GM21447 (cell line): ENCODE data around the gene XG.
"Not testable (repeated sequence)": the region's sequence is repeated elsewhere in the genome, so short reads cannot be mapped to it uniquely, and the experiment has no call there.

ENCODE experiments used
- ATAC-seq: cut with Tn5 transposase; IDR thresholded peaks from one replicate; pipeline ENCODE4 v1.9.1; 2021; ENCODE audit not compliant: unreplicated experiment

XG gene

DNA sequence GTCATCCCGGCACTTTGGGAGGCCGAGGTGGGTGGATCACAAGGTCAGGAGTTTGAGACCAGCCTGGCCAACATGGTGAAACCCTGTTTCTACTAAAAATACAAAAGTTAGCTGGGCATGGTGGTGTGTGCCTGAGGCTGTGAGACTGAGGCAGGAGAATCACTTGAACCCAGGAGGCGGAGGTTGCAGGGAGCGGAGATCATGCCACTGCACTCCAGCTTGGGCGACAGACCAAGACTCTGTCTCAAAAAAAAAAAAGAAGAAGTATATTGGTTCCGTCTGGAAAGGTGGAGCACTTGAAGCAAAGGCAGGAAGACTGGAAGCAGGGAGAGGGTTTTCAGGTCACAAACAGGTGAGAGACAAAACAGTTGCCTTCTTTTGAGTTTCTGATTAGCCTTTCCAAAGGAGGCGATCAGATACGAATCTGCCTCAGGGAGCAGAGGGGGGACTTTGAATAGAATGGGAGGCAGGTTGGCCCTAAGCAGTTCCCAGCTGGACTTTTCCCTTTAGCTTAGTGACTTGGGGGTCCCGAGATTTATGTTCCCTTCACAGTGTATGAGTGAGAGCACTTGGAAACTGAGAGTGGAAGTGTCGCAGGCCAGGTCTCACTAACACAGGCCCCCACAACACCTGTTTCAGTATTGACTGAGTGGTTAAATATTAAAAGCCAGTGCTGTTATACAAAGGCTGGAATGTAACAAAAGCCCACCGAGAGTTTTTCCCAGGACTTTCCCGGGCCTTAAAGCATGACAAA lies 28.8 kb downstream of the XG start:
- peak; percentile 67 for ATAC-seq

DNA sequence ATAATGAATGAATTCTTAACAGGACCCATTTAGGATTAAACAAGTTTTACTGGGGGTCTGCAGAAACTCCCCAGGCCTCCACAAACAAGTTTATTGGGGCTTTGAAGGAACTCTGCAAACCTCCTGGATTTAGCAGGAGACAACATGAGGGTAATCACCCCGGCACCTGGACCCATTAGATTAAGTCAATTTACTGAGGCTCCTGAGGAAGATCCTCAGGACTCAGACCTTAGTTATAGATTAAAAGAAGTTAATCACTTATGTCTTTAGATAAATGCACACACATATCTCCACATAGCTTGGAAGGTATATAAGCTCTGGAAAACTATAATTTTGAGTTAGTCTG lies 29.4 kb downstream of the XG start:
- ATAC-seq = no peak

- no peak for ATAC-seq
Observed at GRCh38 chrX:2781698-2782097, 29.9 kb downstream of the XG start.

DNA sequence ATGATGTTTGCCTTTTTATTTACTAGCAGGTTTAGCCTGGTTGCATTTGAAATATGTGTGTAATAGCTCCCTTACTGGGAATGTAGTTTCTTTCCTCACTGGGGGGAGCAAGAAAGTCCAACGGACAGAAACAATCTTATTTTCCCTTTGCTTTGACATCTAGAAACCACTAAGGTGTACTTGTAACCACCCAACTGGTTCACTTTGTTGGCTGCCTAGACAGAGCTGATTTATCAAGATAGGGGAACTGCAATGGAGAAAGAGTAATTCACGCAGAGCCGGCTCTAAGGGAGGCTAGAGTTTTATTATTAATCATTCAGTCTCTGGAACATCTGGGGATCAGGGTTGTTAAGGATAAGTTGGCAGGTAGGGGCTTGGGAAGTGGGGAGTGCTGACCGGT lies 30.3 kb downstream of the XG start:
- no peak for ATAC-seq

GRCh38 chrX:2782778-2783177 lies 30.9 kb downstream of the XG start:
- ATAC-seq = no peak

DNA sequence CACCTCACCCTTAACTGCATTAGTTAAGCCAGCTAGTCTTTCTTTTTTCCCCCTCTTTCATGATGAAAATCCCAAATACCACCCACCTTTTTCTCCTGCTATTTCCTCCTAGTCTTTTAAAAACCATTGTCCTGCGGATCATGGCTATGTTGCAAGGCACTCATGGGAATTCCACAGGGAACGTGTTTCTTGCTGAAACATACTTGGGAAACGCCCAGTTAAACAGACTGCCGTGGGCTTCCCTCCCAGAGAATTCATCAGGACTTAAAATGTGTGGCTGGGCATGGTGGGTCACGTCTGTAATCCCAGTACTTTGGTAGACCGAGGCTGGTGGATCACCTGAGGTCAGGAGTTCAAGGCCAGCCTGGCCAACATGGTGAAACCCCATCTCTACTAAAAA lies 32.2 kb downstream of the XG start:
- ATAC-seq = no peak

DNA sequence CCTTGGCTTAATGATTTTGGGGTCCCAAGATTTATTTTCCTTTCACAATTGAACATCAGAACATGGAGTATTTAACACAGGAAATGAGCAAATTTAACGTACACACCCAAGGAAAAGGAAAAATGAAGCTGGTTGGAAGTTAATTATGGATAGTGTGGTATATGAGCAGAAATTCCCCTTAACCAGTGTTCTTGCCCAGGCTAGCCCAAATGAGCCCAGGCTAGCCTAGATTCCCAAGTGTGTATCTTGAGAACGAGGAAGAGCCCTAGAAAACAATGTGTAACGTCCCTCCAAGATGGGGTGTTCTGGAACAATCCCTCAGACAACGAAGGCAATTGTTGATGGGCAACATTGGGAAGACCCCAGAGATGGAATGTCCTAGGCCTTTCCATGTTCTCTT lies 33.7 kb downstream of the XG start:
- no peak for ATAC-seq

DNA sequence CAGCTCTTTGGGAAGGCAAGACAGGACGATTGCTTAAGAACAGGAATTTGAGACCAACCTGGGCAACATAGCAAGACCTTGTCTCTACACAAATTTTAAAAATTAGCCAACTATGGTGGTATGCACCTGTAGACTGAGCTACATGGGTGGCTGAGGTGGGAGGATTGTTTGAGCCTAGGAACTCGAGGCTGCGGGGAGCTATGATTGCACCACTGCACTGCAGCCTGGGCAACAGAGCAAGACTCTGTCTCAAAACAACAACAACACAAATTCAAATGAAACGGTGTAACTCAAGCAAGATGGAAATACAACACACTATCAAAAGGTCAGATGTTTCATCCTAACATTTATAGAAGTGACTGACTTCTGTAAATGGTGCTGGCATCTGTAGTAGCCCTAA lies 37.1 kb downstream of the XG start:
- ATAC-seq = no peak

DNA sequence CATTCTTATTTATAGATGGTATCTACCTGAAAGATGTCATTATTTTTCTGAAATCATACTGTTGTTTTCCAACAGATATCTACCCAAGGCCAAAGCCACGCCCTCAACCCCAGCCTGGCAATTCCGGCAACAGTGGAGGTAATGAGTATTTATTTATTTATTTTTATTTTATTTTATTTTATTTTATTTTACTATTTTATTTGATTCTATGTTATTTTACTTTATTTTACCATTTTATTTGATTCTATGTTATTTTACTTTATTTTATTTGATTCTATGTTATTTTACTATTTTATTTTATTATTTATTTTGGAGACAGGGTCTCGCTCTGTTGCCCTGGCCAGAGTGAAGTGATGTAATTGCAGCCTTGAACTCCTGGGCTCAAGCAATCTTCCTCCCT lies 37.7 kb downstream of the XG start:
- ATAC-seq = no peak

- no peak for ATAC-seq
Observed at GRCh38 chrX:2793752-2794151, 41.9 kb downstream of the XG start.

DNA sequence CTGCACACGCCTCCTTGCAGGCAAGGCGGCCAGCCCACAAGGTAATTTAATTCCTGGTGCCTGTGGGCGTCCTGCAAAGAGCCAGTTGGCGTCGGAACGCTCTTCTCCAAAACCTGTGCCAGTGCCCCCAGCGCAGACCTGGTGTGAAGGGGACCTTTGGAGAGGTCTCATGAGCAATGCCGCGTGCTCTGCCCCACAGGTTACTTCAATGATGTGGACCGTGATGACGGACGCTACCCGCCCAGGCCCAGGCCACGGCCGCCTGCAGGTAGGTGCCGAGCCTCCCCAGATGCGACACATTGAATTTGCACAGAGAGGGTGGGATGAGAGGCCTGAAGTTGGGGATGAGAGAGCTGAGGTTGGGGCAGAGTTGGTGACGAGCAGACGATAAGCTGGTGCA lies 42.5 kb downstream of the XG start:
- no peak for ATAC-seq

DNA sequence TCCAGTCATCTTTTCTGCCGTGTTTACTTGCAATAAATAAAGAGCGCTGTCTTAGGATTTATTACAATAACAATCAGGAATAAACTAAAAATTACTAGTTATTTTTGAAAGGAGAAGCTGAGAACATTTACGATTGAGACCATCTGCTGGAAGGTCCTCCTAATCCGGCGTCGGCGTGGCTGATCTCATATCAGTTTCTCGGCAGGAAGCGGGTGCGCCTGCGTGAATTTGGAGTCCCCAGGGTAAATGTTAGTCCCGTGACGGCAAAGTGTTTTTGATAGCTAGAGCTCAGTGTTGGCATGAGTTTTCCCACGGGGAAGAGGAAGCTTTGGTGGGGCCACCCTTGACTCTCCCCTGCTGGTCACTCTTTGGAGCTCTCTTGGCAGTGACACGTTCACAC lies 45.0 kb downstream of the XG start:
- ATAC-seq = not testable (repeated sequence)

DNA sequence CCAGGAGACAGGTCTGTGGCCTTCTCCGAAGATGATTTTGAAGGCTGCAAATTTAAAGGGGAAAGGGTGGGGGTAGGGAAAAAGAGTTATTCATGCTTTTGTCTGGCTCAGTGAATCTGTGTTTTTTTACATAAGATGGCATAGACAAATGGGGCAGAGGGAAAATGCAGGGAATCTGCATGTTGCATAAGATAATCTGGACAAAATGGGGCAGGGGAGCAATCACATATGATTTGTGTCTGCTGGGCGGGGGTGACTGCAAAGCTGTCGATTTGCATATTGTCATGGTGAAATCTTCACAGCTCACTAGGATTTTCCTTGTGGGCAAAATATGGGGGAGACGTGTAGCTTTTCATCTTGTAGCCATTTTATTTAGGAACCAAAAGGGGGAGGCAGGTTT lies 47.5 kb downstream of the XG start:
- ATAC-seq = no peak

GRCh38 chrX:2799980-2800379 lies 48.1 kb downstream of the XG start:
- not testable (repeated sequence) for ATAC-seq

DNA sequence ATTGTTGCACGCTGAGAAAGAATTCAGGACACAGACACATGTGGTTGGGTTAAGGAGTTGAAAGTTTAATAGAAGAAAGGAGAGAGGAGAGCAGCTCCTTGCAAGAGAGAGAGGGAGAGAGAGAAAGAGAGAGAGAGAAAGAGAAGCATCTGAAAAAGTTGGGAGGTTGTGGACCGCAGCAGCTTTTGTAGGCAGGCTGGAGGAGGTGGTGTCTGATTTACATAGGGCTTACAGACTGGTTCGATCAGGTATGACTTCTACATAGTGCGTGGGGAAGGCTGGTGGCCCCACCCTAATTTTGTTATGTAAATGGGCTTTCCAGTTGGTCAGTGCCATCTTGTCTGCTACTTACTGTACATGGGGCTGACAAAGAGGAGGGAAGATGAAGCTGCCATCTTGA lies 49.4 kb downstream of the XG start:
- no peak for ATAC-seq

DNA sequence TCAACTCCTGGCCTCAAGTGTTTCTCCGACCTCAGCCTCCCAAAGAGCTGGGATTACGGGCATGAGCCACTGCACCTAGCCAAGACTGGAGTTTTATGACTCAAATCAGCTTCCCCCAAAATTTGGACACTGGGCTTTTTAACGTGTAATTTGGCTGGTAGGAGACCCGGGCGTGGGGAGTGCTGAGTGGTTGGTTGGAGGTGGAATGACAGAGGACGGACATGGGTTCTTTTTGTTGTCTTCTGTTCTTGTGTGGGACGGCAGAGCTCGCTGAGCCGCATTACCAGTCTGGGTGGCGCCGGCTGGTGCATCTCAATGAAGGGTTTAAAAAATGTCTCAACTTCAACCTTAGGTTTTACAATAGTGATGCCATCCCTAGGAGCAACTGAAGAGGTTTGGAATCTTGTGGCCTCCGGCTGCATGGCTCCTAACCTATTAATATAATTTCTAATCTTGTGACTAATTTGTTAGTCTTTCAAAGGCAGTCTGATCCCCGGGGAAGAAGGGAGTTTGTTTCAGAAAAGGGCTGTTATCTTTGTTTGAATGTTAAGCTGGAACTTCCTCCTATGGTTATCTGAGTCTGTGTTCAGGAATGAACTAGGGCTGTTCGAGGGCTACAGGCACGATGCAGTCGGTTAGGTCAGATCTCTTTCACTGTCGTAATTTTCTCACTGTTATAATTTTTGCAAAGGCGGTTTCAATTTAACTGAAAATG lies 50.7 kb downstream of the XG start:
- not testable (repeated sequence) for ATAC-seq

DNA sequence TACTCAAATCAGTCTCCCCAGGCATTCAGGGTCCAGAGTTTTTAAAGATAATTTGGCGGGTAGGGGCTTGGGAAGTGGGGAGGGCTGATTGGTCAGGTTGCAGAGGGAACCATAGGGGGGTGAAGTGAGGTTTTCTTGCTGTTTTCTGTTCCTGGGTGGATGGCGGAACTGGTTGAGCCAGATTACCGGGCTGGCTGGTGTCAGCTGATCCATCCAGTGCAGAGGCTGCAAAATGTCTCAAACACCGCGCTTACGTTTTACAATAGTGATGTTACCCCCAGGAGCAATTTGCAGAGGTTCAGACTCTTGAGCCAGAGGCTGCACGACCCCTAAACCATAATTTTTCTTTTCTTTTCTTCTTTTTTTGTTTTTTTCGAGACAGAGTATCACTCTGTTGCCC lies 51.6 kb downstream of the XG start:
- not testable (repeated sequence) for ATAC-seq

DNA sequence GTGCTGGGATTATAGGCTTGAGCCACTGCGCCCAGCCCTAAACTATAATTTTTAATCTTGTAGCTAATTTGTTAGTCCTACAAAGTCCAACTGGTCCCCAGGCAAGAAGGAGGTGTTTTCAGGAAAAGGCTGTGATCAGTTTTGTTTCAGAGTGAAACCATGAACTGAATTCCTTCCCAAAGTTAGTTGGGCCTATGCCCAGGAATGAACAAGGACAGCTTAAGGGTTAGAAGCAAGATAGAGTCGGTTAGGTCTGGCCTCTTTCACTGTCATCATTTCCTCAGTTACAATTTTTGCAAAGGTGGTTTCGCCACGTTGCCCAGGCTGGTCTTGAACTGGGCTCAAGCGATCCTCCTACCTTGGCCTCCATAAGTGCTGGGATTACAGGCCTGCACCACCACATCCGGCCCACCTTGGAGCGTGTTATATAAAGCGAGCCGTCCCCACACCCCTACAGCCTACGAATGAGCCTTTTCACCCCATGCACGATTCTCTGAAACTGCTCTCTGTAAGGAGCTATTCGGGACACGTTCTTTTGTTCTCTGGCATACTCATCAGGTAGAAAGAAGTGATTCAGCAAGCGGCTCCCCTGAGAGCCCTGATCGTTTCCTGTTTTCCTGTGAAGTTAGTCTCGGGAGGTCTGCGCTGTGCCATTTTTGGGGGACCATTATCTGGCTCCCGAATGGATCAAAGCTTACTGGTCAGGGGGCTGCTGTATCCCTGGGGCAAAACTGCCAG lies 52.4 kb downstream of the XG start:
- ATAC-seq = not testable (repeated sequence)

DNA sequence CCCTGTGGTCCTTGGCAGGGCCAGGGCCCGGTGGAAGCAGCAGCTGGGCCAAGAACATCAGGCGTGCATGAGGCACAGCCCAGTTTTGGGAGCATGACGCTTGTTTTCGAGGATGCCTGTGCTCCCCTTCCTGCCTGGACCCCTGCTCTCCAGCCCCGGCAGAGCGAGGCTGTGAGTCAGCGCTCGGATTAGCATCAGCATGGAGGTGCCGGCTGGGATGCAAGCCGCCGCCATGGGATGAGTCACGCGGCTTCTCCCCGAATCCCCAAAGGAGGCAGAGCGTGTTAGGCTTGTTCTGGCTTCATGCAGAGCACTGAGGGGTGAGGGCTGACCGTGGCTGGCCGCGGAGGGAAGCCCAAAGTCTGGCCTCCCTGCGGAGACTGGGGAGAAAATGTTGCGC lies 53.0 kb downstream of the XG start:
- ATAC-seq = not testable (repeated sequence)

- no peak for ATAC-seq
Observed at GRCh38 chrX:2811271-2811670, 59.4 kb downstream of the XG start.

GRCh38 chrX:2812161-2812907 lies 60.5 kb downstream of the XG start:
- peak; percentile 67 for ATAC-seq
